ENCODE data around the gene APOO.
"Not testable (repeated sequence)": the region's sequence is repeated elsewhere in the genome, so short reads cannot be mapped to it uniquely, and the experiment has no call there.

Gene APOO

GRCh38 chrX:23879380-23880090, 28.2 kb downstream of the APOO start:
- no peak for TF ChIP-seq CTCF (IDR thresholded peaks at IDR 0.05; ENCODE audit: extremely low read depth, missing control alignments)
- DNase-seq (ENCODE audit: low spot score) = no peak

GRCh38 chrX:23871905-23872546, 35.7 kb downstream of the APOO start:
- DNase-seq (ENCODE audit: low spot score) = no peak
- no peak for TF ChIP-seq CTCF (IDR thresholded peaks at IDR 0.05; ENCODE audit: extremely low read depth, missing control alignments)

GRCh38 chrX:23870041-23870440, 37.7 kb downstream of the APOO start:
- DNase-seq (ENCODE audit: low spot score) = no peak
- TF ChIP-seq CTCF (IDR thresholded peaks at IDR 0.05; ENCODE audit: extremely low read depth, missing control alignments) = no peak

GRCh38 chrX:23864742-23865326, 42.9 kb downstream of the APOO start:
- no peak for TF ChIP-seq CTCF (IDR thresholded peaks at IDR 0.05; ENCODE audit: extremely low read depth, missing control alignments)
- DNase-seq (ENCODE audit: low spot score) = no peak

GRCh38 chrX:23861952-23862351, 45.8 kb downstream of the APOO start:
- DNase-seq (ENCODE audit: low spot score) = not testable (repeated sequence)

GRCh38 chrX:23861215-23861896, 46.4 kb downstream of the APOO start:
- peak; percentile 20 for DNase-seq (ENCODE audit: low spot score)
- no peak for TF ChIP-seq CTCF (IDR thresholded peaks at IDR 0.05; ENCODE audit: extremely low read depth, missing control alignments)

GRCh38 chrX:23859238-23859637, 48.5 kb downstream of the APOO start:
- not testable (repeated sequence) for DNase-seq (ENCODE audit: low spot score)

- DNase-seq (ENCODE audit: low spot score) = no peak
- no peak for TF ChIP-seq CTCF (IDR thresholded peaks at IDR 0.05; ENCODE audit: extremely low read depth, missing control alignments)
Measured at GRCh38 chrX:23857935-23858334, 49.8 kb downstream of the APOO start.
